Activated effector memory CD4-positive, alpha-beta T cell treated with Interleukin-2 at 50 U/mL for 16 hours (primary cell): ENCODE data around the gene COG7.

Experiments
- DNase-seq: peaks from one replicate; pipeline ENCODE4 v3.0.0-alpha.2; 2020

The COG7 gene

DNA sequence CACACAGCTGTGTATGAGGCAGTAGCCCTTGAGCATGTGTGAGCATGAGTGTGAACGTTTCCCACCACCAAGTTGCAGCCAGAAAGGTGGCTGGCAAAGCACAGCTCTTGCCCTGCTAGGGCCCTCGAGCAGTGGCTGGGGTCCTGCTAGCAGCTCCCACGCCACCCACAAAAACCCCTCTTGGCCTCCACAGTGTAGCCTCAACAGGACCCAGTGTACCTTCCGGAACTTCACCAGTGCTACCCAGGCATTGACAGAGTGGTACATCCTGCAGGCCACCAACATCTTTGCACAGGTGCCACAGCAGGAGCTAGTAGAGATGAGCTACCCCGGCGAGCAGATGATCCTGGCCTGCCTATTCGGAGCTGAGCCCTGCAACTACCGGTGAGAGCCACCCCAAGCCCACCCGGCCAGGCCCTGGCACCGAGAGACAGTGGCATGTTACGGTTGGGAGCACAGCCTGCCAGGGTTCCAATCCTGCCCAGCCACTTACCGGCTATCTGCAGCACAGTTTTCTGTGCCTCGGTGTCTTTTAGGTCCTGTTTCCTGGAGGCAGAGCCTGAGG, 97.8 kb downstream of the COG7 start:
- DNase-seq, result no peak

DNA sequence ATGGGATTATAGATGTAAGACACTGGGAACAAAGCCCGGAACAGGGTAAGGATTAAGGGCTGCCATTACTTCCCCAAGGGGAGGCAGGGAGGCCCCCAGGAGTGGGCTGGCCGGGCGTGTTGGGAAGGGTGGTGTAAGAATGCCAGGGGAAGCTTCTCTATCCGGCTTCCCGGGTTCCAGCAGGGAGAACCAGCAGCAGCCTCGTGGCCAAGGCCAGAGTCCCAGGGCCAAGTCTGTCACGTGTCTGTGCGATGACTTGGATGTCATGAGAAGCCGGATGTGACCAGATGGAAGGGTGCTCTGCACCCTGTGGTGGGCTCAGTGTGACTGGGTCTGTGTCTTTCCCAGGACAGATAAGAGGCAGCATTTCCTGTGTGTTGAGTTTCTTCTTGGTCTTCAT, 98.7 kb downstream of the COG7 start:
- no peak for DNase-seq

DNA sequence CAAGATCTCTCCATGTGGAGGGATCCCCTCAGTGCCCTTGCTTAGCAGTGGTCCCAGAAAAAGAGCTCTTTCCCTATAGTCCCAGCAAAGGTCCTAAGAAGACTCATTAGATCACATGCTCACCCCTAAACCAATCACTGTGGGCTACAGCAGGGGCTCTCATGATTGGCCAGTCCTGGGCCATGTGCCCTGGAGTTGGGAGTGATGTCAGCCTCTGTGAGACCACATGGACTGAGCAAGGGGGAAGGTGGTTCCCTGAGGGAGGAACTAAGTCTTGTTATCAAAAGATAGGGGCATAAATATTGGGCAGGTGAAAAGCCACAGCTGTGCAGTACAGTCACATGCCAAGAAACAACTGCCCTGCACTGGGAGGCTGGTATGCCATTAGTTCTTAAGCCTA, 99.5 kb downstream of the COG7 start:
- DNase-seq, result no peak

DNA sequence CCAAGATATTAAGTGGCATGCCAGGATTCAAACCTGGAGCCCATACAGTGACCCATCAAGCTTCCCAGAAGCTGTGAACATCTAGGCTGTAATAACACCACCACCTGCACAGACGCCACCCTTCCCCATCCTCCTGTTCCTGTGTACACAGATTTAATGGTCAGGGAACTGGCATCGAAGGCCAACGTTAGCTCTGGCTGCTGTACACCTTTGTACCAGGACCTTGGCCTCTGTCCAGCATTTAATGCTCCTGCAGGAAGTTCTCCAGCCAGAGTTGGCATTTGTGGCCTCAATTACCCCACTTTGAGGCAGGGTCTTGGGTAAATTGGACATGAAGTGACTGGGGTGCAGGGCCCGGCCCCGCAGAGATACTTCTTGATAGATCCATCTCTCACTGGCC, 101.6 kb downstream of the COG7 start:
- DNase-seq, result no peak

DNA sequence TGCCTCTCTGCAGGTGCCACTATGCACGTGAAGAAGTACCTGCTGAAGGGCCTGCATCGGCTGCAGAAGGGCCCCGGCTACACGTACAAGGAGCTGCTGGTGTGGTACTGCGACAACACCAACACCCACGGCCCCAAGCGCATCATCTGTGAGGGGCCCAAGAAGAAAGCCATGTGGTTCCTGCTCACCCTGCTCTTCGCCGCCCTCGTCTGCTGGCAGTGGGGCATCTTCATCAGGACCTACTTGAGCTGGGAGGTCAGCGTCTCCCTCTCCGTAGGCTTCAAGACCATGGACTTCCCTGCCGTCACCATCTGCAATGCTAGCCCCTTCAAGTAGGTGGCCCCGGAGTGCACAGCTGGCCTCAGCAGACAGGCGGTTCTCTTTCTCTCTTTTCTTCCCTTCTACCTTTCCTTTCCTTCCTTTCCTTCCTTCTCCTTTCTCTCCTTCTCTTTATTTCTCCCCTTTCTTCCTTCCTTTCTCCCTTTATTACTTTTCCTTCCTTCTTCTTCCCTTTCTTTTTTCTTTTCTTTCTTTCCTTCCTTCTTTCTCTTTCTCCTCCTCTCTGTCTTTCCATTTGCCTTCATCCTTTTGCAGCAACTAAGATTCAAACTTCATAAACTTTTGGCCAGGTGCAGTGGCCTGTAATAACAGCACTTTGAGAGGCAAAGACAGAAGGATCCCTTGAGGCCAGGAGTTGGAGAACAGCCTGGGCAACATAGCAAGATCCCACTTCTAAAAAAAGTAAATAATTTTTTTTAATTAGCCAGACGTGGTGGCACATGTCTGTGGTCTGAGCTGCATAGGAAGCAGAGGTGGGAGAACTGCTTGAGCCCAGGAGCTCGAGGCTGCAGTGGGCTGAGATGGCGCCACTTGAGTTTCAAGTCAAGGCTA, 104.2 kb downstream of the COG7 start:
- DNase-seq, result no peak

DNA sequence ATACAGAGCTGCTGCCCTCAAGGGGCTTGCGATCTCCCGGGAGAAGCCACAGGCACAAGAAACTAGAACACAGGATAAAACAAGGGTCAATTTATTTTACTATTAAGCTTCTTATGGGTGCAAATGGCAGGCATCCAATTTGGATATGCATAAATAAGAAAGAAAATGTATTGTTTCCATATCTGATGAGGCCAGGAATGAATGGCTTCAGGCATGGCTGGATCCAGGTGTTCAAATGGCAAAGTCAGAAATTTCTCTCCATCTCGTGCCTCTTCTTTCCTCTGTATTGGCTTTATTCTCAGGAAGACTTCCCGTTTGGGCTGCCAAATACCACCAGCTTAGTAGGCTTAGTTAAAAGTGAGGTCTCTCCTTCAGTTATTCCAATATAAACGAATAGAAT, 107.8 kb downstream of the COG7 start:
- no peak for DNase-seq

DNA sequence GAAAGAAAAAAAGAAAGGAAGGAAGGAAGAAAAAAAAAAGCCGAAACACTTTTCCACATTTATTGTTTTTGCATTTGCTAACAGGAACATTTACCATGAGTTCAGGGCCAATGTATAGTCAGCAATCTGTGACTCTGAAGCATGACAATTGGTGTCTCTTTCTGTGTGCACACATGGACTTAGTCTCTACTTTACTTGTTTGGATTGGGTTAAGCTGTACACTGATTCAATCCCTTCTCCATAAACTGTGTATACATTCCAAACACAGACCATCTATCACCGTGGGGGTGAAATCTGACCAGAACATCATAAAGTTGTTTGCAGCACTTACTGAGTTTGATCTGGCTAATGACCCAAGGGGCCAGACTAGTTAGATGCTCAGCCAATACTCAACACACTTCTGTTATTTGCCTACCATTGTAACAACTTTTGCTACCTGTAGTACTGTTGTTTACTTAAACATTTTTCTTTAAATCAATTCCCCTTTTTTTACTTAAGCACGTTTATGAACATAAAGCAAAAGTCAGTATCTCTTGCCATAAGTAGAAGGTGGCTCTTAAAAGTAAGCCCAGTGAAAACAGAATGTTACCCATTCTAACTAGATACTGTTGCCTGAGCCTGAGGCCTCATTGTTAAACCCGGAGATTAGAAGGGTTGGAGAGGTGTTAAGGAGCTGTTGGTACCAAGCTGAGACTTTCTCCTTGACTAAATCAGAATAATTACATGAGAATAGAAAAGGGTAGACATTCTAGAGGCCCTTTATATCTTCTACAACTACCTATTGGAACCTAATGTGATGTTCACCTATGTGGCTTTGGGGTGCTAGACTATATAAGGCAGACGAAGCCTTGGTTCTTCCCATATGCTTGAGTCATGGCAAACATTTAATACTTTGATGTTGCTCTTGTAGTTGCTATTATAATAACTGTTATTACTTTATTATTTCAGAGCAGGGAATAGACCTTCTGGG, 109.1 kb downstream of the COG7 start:
- DNase-seq, result no peak

DNA sequence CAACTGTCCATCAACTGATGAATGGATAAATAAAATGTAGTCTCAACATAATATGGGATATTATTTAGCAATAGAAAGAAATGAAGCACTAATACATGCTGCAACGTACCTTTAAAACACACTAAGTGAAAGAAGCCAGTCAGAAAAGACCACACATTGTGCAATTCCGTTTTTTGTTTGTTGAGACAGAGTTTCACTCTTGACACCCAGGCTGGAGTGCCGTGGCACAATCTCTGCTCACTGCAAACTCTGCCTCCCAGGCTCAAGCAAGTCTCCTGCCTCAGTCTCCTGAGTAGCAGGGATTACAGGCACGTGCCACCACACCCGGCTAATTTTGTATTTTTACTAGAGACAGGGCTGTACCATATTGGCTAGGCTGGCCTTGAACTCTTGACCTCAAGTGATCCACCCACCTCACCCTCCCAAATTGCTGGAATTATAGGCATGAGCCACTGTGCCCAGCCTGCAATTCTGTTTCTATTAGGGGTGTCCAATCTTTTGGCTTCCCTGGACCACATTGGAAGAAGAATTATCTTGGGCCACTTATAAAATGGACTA, 110.8 kb downstream of the COG7 start:
- DNase-seq, result no peak

DNA sequence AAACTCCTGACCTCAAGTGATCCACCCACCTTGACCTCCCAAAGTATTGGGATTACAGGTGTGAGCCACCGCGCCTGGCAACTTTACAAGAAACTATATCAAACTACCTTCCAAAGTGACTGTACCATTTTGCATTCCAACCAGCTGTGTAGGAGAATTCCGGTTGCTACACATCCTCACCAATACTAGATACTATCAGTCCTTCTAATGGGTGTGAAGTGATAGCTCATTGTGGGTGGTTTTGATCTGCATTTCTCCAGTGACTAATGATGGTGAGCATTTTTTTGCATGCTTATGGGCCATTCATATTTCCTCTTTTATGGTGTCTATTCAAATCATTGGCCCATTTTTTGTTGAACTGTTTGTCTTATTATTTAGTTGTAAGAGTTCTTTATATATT, 113.2 kb downstream of the COG7 start:
- DNase-seq, result no peak
